SK-N-SH treated with all-trans-retinoic acid at 6 μM for 48 hours (cell line): ENCODE measurements around the gene LAMB4.

Experiments
- ATAC-seq: fragments of 200-7000 bp; cut with Tn5 transposase; 3 replicates; pipeline ENCODE4 v1.9.1; 2020; ENCODE audit warnings: mild to moderate bottlenecking, moderate library complexity
- ARNTL ChIP-seq: fragments of 450-650 bp; formaldehyde crosslinking; IDR thresholded peaks from 2 replicates; pipeline ENCODE4 v1.5.0; 2020; ENCODE audit warnings: low read depth, mild to moderate bottlenecking, moderate library complexity, borderline replicate concordance
- BACH2 ChIP-seq: fragments of 250-450 bp; sonication (Bioruptor Pico); IDR thresholded peaks from 2 replicates; pipeline ENCODE4 v1.9.0; 2021; ENCODE audit warnings: mild to moderate bottlenecking, borderline replicate concordance
- CSDC2 ChIP-seq: fragments of 250-450 bp; sonication (Bioruptor Pico); IDR thresholded peaks from 2 replicates; pipeline ENCODE4 v1.5.0; 2020; ENCODE audit warnings: mild to moderate bottlenecking, moderate library complexity
- ESRRG ChIP-seq: fragments of 250-450 bp; sonication (Bioruptor Pico); IDR thresholded peaks from 2 replicates; pipeline ENCODE4 v1.6.1; 2021; ENCODE audit warnings: mild to moderate bottlenecking
- GLIS3 ChIP-seq: fragments of 250-450 bp; sonication (Bioruptor Pico); IDR thresholded peaks from 2 replicates; pipeline ENCODE4 v1.5.0; 2020; ENCODE audit warnings: mild to moderate bottlenecking, moderate library complexity
- ISL1 ChIP-seq: fragments of 250-450 bp; sonication (Bioruptor Pico); IDR thresholded peaks from 2 replicates; pipeline ENCODE4 v2.1.2; 2022; ENCODE audit warnings: mild to moderate bottlenecking, moderate library complexity
- OSR1 ChIP-seq: fragments of 250-450 bp; sonication (Bioruptor Pico); IDR thresholded peaks from 2 replicates; pipeline ENCODE4 v1.8.0; 2022; ENCODE audit warnings: moderate library complexity, mild to moderate bottlenecking, inconsistent platforms
- RARB ChIP-seq: fragments of 250-450 bp; sonication (Bioruptor Pico); IDR thresholded peaks from 2 replicates; pipeline ENCODE4 v1.8.0; 2021; ENCODE audit warnings: mild to moderate bottlenecking, moderate library complexity
- SNAI2 ChIP-seq: fragments of 250-450 bp; sonication (Bioruptor Pico); IDR thresholded peaks from 2 replicates; pipeline ENCODE4 v1.5.0; 2020; ENCODE audit warnings: mild to moderate bottlenecking, moderate library complexity
- TCF4 ChIP-seq: fragments of 250-450 bp; sonication (Bioruptor Pico); IDR thresholded peaks from 2 replicates; pipeline ENCODE4 v1.8.0; 2021; ENCODE audit warnings: mild to moderate bottlenecking, moderate library complexity, borderline replicate concordance
- TOX ChIP-seq: fragments of 250-450 bp; sonication (Bioruptor Pico); IDR thresholded peaks from 2 replicates; pipeline ENCODE4 v1.8.0; 2021; ENCODE audit warnings: mild to moderate bottlenecking, moderate library complexity, borderline replicate concordance
- ZC3H10 ChIP-seq: fragments of 250-450 bp; sonication (Bioruptor Pico); IDR thresholded peaks from 2 replicates; pipeline ENCODE4 v1.5.1; 2021; ENCODE audit warnings: mild to moderate bottlenecking, moderate library complexity
- ZFP30 ChIP-seq: fragments of 450-650 bp; formaldehyde crosslinking; IDR thresholded peaks from 2 replicates; pipeline ENCODE4 v1.5.0; 2022; ENCODE audit warnings: mild to moderate bottlenecking, moderate library complexity
- ZNF565 ChIP-seq: fragments of 450-650 bp; formaldehyde crosslinking; conservative IDR thresholded peaks from 2 replicates; pipeline ENCODE4 v1.5.0; 2020; ENCODE audit warnings: low read depth, mild to moderate bottlenecking, moderate library complexity
- ZNF70 ChIP-seq: fragments of 450-650 bp; formaldehyde crosslinking; IDR thresholded peaks from 2 replicates; pipeline ENCODE4 v1.5.0; 2020; ENCODE audit warnings: mild to moderate bottlenecking, moderate library complexity
- TF ChIP-seq, protein P1 (sequence below): fragments of 250-450 bp; sonication (Bioruptor Pico); IDR thresholded peaks from 2 replicates; pipeline ENCODE4 v1.5.1; 2020; ENCODE audit warnings: low read depth, mild to moderate bottlenecking, moderate library complexity
- TF ChIP-seq, protein P2 (sequence below): fragments of 250-450 bp; sonication (Bioruptor Pico); IDR thresholded peaks from 2 replicates; pipeline ENCODE4 v1.5.1; 2021; ENCODE audit warnings: mild to moderate bottlenecking, moderate library complexity
- TF ChIP-seq, protein P3 (sequence below): fragments of 250-450 bp; sonication (Bioruptor Pico); IDR thresholded peaks from 2 replicates; pipeline ENCODE4 v1.8.0; 2021; ENCODE audit warnings: low read depth, mild to moderate bottlenecking, moderate library complexity, borderline replicate concordance
- TF ChIP-seq, protein P4 (sequence below): fragments of 250-450 bp; sonication (Bioruptor Pico); IDR thresholded peaks from 2 replicates; pipeline ENCODE4 v1.8.0; 2020; ENCODE audit warnings: mild to moderate bottlenecking, moderate library complexity, borderline replicate concordance
- TF ChIP-seq, protein P5 (sequence below): fragments of 250-450 bp; sonication (Bioruptor Pico); IDR thresholded peaks from 2 replicates; pipeline ENCODE4 v1.5.0; 2020; ENCODE audit warnings: mild to moderate bottlenecking, moderate library complexity

The LAMB4 gene

DNA sequence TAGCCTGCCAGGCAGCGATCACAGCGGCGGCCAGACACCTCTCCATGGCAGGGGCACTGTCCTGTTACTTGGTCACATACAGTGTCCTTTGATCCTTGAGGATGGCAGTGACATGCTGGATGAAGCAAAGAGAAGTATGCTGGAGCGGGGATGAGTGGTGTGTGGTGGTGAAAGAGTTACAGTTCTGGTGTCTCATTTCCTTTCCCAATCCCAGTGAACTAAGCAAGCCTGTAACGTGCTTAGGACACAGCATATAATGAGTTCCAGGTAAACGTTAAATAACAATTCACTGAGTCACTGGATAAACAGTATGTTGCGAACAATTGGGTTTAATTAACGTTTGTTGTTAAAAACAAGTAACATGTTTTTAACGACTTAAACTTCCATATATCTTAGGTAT, 63.7 kb downstream of the LAMB4 start:
- no peak for ATAC-seq
- TF ChIP-seq, protein P1, sequence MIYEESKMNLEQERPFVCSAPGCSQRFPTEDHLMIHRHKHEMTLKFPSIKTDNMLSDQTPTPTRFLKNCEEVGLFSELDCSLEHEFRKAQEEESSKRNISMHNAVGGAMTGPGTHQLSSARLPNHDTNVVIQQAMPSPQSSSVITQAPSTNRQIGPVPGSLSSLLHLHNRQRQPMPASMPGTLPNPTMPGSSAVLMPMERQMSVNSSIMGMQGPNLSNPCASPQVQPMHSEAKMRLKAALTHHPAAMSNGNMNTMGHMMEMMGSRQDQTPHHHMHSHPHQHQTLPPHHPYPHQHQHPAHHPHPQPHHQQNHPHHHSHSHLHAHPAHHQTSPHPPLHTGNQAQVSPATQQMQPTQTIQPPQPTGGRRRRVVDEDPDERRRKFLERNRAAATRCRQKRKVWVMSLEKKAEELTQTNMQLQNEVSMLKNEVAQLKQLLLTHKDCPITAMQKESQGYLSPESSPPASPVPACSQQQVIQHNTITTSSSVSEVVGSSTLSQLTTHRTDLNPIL (CRISPR knock-in tag) = no peak
- TF ChIP-seq, protein P2, sequence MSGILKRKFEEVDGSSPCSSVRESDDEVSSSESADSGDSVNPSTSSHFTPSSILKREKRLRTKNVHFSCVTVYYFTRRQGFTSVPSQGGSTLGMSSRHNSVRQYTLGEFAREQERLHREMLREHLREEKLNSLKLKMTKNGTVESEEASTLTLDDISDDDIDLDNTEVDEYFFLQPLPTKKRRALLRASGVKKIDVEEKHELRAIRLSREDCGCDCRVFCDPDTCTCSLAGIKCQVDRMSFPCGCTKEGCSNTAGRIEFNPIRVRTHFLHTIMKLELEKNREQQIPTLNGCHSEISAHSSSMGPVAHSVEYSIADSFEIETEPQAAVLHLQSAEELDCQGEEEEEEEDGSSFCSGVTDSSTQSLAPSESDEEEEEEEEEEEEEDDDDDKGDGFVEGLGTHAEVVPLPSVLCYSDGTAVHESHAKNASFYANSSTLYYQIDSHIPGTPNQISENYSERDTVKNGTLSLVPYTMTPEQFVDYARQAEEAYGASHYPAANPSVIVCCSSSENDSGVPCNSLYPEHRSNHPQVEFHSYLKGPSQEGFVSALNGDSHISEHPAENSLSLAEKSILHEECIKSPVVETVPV (CRISPR knock-in tag) = no peak
- TF ChIP-seq RARB (CRISPR knock-in tag) = no peak
- TF ChIP-seq ESRRG (CRISPR knock-in tag) = no peak
- no peak for TF ChIP-seq TOX (CRISPR knock-in tag)
- TF ChIP-seq ZNF70 (CRISPR knock-in tag) = no peak
- TF ChIP-seq SNAI2 (CRISPR knock-in tag) = no peak
- TF ChIP-seq, protein P3, sequence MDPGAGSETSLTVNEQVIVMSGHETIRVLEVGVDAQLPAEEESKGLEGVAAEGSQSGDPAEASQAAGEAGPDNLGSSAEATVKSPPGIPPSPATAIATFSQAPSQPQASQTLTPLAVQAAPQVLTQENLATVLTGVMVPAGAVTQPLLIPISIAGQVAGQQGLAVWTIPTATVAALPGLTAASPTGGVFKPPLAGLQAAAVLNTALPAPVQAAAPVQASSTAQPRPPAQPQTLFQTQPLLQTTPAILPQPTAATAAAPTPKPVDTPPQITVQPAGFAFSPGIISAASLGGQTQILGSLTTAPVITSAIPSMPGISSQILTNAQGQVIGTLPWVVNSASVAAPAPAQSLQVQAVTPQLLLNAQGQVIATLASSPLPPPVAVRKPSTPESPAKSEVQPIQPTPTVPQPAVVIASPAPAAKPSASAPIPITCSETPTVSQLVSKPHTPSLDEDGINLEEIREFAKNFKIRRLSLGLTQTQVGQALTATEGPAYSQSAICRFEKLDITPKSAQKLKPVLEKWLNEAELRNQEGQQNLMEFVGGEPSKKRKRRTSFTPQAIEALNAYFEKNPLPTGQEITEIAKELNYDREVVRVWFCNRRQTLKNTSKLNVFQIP (CRISPR knock-in tag) = no peak
- no peak for TF ChIP-seq ZFP30 (CRISPR knock-in tag)
- TF ChIP-seq, protein P4, sequence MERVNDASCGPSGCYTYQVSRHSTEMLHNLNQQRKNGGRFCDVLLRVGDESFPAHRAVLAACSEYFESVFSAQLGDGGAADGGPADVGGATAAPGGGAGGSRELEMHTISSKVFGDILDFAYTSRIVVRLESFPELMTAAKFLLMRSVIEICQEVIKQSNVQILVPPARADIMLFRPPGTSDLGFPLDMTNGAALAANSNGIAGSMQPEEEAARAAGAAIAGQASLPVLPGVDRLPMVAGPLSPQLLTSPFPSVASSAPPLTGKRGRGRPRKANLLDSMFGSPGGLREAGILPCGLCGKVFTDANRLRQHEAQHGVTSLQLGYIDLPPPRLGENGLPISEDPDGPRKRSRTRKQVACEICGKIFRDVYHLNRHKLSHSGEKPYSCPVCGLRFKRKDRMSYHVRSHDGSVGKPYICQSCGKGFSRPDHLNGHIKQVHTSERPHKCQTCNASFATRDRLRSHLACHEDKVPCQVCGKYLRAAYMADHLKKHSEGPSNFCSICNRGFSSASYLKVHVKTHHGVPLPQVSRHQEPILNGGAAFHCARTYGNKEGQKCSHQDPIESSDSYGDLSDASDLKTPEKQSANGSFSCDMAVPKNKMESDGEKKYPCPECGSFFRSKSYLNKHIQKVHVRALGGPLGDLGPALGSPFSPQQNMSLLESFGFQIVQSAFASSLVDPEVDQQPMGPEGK (CRISPR knock-in tag) = no peak
- no peak for TF ChIP-seq CSDC2
- TF ChIP-seq ARNTL (CRISPR knock-in tag) = no peak
- no peak for TF ChIP-seq OSR1 (CRISPR knock-in tag)
- TF ChIP-seq, protein P5, sequence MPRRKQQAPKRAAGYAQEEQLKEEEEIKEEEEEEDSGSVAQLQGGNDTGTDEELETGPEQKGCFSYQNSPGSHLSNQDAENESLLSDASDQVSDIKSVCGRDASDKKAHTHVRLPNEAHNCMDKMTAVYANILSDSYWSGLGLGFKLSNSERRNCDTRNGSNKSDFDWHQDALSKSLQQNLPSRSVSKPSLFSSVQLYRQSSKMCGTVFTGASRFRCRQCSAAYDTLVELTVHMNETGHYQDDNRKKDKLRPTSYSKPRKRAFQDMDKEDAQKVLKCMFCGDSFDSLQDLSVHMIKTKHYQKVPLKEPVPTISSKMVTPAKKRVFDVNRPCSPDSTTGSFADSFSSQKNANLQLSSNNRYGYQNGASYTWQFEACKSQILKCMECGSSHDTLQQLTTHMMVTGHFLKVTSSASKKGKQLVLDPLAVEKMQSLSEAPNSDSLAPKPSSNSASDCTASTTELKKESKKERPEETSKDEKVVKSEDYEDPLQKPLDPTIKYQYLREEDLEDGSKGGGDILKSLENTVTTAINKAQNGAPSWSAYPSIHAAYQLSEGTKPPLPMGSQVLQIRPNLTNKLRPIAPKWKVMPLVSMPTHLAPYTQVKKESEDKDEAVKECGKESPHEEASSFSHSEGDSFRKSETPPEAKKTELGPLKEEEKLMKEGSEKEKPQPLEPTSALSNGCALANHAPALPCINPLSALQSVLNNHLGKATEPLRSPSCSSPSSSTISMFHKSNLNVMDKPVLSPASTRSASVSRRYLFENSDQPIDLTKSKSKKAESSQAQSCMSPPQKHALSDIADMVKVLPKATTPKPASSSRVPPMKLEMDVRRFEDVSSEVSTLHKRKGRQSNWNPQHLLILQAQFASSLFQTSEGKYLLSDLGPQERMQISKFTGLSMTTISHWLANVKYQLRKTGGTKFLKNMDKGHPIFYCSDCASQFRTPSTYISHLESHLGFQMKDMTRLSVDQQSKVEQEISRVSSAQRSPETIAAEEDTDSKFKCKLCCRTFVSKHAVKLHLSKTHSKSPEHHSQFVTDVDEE = no peak
- no peak for TF ChIP-seq BACH2 (CRISPR knock-in tag)
- no peak for TF ChIP-seq GLIS3 (CRISPR knock-in tag)
- no peak for TF ChIP-seq ZNF565 (CRISPR knock-in tag)

DNA sequence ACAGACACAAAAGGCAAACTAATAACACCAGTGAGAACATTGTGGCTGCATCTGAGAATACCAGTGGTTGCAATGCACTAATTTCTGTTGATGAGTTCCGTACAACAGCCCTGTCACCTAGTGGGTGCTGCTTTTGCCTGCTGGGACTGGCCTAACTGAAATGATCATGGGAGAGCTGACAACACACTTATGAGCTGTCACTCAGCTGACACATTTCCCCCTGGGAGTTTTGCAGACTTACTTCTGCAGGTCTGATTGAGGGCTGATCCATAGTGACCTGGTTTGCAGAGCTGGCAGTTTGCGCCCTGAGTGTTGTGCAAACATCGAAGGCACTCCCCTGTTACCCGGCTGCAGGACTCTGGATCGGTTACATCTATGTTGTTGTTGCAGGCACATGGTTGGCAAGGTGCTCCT, 66.6 kb downstream of the LAMB4 start:
- no peak for ATAC-seq
- TF ChIP-seq RARB (CRISPR knock-in tag) (no peak), TCF4 (no peak), ISL1 (CRISPR knock-in tag) (no peak), BACH2 (CRISPR knock-in tag) (no peak), ZC3H10 (CRISPR knock-in tag) (no peak), SNAI2 (CRISPR knock-in tag) (no peak), ESRRG (CRISPR knock-in tag) (no peak), CSDC2 (no peak), TOX (CRISPR knock-in tag) (no peak), ZFP30 (CRISPR knock-in tag) (no peak), OSR1 (CRISPR knock-in tag) (no peak), ZNF565 (CRISPR knock-in tag) (no peak)
- TF ChIP-seq, protein P5 = no peak
- TF ChIP-seq, protein P3 (CRISPR knock-in tag) = no peak
- TF ChIP-seq, protein P4 (CRISPR knock-in tag) = no peak
